Activated CD8-positive, alpha-beta memory T cell treated with anti-CD3 and anti-CD28 coated beads for 24 hours (primary cell): ENCODE results near the gene PHIP.
"Not testable (repeated sequence)": the region's sequence is repeated elsewhere in the genome, so short reads cannot be mapped to it uniquely, and the experiment has no call there.

ENCODE experiments used
- DNase-seq: peaks from one replicate; pipeline ENCODE4 v3.0.0-alpha.2; 2020

The PHIP gene

DNA sequence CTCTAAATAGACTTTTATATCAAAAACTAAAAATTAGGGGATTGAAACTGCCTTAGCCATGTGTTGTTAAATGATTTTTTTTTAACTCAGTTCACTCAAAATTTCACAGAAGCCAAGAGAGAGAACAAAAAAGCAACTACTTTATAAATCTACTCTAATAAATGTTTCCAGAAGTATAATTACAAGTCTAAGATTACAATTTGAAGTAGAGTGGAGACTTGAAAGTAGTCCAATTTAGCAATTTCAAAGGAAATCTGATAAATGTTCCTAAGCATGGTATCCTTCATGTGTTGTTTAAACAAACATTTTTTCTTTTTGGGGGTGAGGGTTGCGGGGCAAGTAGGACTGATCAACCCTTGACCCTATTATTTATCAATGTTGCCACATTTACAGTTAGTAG lies 72.6 kb downstream of the PHIP start:
- no peak for DNase-seq

GRCh38 chr6:79005024-79005423 lies 73.0 kb downstream of the PHIP start:
- DNase-seq: no peak

DNA sequence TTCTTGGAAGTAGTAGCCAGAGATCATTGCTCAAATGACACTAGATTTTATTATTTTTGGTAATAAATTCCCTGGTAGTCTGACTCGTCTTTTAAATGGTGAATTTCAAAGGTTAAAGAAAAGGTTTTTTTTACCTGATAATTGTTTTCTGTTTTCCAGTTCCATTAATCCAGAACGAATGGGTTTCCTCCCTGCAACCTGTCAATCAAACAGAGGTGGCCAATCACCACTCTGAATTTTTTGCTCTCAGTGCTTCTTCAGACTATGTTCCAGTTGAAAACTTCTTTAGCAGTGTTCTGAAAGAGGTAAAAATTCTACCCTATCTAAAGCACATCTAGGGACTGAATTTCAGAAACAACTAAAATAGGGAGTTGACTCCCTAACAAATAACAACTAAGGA lies 73.8 kb downstream of the PHIP start:
- no peak for DNase-seq

DNA sequence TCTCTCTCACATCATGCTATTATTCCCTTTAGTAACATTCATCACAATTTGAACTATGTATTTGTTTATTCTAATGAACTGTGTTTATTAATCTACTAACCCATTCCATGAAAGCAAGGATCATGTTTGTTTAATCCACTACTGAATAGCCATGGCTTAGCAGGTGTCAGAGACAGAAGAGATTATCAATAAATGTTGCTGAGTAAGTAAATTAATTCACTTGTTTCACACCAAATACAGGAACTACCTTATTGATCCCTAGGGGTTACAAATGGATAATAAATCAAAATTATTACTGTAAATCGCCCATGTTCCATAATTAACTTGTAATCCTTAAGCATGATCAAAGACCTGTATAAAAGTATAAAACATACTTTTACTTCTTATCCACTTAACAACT lies 76.6 kb downstream of the PHIP start:
- no peak for DNase-seq

DNA sequence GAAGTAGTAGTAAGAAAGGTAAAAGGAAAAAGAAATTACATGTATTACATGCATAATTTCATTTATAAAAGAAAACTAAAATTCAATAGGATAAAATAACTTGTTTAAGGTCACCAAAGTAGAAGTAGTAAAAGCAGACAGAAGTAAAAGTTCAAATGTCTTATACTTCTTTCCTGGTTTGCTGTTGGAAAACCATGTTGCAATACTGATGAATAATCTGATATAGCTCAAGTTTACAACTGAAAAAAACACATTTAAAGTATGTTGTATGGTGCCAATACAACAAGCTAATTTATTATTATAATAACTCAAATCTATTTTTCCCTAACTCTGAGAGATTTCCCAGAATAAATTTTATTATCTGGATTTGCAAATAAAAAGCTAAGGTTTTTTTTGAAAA lies 78.3 kb downstream of the PHIP start:
- DNase-seq: no peak

DNA sequence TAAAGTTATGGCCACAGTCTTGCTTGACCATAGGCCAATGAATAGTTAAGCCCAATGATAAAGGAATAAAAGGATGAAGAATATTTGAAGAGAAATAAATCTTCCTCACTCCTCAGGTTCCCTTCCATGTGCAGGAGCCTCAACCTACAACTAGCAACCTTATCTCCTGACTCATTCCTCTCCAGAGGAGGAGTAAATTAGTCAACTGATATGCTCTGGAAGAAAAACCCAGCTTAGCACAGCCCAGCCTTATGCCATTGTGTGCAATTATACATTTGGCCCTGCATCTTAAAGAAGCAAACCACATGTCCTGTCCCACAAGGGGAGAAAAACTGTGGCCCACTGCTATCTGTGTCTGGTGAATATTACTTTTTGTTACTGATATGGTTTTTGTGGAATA lies 82.1 kb downstream of the PHIP start:
- no peak for DNase-seq

GRCh38 chr6:78995346-78995745 lies 82.7 kb downstream of the PHIP start:
- DNase-seq: no peak

GRCh38 chr6:78993955-78994354 lies 84.1 kb downstream of the PHIP start:
- DNase-seq: no peak

GRCh38 chr6:78989191-78989590 lies 88.9 kb downstream of the PHIP start:
- no peak for DNase-seq

DNA sequence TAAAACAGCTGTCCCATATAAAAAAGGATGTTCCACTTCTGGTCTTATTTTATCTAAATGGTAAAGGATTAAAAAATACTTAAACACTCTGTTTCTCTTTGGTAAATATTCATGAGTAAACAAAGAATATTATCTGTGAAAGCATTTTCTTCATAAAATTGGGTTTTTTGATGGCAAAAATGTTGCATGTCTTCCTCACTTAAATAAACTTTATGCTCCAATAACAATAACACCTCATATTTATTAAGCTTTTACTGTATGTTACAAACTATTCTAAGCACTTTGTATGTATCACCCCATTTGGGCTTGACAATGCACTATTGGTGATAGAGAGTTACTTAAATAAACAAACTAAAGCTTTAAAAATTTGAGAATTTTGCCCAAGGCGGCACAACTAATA lies 91.9 kb downstream of the PHIP start:
- no peak for DNase-seq

DNA sequence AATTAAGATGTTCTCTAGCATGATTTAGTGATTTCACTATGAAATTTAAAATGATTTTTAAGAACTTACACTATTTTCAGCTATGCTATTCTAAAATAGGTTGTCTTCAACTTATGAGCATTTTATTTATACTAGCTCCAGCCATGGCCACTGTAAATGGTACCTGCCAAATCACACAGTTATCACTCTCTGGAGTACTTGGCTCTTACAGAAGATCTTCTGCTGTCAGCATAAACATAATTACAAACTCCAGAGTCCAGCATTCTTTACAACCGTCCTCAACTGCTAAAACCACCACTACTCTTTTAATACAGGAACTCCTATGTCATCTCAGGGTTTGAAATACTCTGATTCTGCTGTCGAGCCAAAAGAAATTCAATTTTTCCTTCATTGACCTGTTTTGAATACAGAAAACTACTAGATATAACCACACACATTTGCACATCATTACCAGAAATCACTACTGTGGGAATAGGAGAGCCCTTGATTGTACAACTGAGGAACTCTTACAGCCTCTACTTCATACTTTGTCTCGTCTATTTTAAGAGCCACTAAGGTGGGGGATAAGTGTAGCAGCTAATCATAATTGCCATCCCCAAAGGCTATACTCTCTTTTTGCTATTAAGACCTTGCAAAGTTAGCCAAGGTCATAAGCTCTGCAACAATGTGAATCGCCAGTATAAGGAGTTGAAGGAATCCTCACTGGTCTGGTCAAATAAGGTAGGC lies 93.7 kb downstream of the PHIP start:
- no peak for DNase-seq

DNA sequence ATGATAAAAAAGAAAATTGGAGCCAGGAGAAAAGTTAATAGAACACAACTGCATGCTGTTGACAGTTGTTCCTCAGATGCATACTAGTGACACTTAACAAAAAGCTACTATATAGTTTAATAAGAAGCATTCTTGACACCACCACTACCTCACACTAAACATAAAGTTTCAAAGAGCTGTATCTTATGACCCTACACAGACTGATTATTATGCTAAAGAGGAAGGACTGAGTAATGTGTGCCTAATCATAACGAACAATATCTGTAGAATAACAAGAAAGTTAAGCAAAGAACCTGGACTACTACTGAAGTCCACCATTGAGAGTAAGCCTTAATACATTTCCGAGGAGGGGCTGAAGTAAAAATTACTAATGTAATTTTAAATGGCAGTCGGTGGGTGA lies 110.9 kb downstream of the PHIP start:
- DNase-seq: no peak

GRCh38 chr6:78966542-78966941 lies 111.5 kb downstream of the PHIP start:
- DNase-seq: no peak

GRCh38 chr6:78962448-78962847 lies 115.6 kb downstream of the PHIP start:
- no peak for DNase-seq

GRCh38 chr6:78954740-78955139 lies 123.3 kb downstream of the PHIP start:
- no peak for DNase-seq

- DNase-seq: no peak
Measured at GRCh38 chr6:78953798-78954197, 124.3 kb downstream of the PHIP start.

- DNase-seq: no peak
Measured at GRCh38 chr6:78952362-78952761, 125.7 kb downstream of the PHIP start.

GRCh38 chr6:78948785-78949184 lies 129.3 kb downstream of the PHIP start:
- no peak for DNase-seq

- no peak for DNase-seq
Measured at GRCh38 chr6:78947962-78948361, 130.1 kb downstream of the PHIP start.

DNA sequence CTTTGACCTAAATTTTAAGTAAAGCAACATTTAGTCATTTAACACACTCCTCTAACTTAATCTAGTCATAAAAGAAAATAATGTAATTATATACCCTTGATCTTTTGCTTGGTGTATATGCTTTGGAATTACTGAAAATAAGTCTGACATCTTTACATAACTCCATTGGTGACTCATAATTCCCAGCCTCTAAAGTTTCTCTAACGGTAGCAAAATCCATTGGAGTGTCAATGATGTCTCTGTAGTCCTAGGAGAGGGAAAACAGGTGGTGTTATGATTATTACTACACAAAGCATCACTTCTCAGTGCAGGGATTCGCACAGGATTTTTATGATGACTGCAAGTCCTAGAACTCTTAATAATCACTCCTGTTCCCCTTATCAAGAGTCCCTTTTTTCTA lies 130.5 kb downstream of the PHIP start:
- DNase-seq: no peak

- no peak for DNase-seq
Measured at GRCh38 chr6:78942446-78942845, 135.6 kb downstream of the PHIP start.

DNA sequence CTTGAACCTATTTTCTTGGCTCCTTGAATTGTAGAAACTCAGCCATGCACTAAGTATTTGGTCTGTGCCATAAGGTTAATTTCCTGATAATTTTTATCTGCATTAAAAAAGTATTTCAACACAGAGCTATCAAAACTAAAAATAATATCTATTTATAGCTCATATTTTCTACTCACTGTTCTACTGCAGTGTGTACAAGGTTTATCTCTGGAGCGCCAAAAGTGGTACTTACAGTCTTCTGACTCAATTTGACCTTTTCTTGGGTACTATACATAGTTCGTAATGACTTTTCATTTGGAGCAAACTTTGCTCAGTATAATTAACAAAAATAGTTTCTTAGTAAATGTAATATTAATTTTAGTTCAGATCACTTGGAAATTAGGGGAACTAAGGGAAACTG lies 141.5 kb downstream of the PHIP start:
- DNase-seq: no peak

- no peak for DNase-seq
Measured at GRCh38 chr6:78935553-78935952, 142.5 kb downstream of the PHIP start.

- no peak for DNase-seq
Measured at GRCh38 chr6:78925317-78925716, 152.7 kb downstream of the PHIP start.

DNA sequence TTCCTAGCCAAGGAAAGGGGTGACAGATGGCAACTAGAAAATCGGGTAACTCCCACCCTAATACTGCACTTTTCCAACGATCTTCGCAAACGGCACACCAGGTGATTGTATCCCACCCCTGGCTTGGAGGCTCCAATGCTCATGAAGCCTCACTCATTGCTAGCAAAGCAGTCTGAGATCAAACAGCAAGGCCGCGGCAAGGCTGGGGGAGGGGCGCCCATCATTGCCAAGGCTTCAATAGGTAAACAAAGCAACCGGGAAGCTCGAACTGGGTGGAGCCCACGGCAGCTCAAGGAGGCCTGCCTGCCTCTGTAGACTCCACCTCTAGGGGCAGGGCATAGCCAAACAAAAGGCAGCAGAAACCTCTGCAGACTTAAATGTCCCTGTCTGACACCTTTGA lies 156.9 kb downstream of the PHIP start:
- not testable (repeated sequence) for DNase-seq

DNA sequence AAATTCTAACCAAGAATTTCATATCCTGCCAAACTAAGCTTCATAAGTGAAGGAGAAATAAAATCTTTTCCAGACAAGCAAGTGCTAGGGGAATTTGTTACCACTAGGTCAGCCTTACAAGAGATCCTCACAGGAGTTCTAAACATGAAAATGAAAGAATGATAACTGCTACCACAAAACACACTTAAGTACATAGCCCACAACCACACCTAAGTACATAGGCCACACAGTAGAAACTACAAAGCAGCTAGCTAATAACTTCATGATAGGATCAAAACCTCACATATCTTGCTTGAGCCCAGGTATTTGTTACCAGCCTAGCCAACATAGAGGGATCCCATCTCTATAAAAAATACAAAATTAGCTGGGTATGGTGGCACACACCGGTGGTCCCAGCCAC lies 160.3 kb downstream of the PHIP start:
- no peak for DNase-seq
